GM21717 (cell line): ENCODE data around the gene GALNT18.

Source experiments
- ATAC-seq: cut with Tn5 transposase; IDR thresholded peaks from one replicate; pipeline ENCODE4 v1.9.1; 2021; ENCODE audit warnings: mild to moderate bottlenecking, moderate library complexity; ENCODE audit not compliant: unreplicated experiment

Gene GALNT18

DNA sequence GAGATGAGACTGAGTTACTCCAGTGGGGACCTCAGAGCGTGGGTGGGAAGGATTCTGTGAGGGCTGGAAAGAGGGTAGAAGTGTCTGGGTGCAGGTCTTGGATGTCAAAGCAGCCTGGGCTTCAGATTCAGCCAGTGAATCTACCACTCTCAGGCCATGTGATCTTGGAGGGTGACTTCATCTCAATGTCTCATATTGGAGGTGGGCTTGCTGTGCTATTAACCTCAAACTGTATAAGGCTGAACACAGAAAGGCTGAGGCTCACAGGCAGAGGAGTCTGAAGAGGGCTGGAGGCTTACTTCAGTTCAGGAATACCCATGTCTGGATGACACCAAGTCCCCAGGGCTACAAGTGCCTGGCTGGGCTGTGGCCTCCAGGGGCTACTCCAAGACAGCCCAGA, 332.1 kb downstream of the GALNT18 start:
- no peak for ATAC-seq

DNA sequence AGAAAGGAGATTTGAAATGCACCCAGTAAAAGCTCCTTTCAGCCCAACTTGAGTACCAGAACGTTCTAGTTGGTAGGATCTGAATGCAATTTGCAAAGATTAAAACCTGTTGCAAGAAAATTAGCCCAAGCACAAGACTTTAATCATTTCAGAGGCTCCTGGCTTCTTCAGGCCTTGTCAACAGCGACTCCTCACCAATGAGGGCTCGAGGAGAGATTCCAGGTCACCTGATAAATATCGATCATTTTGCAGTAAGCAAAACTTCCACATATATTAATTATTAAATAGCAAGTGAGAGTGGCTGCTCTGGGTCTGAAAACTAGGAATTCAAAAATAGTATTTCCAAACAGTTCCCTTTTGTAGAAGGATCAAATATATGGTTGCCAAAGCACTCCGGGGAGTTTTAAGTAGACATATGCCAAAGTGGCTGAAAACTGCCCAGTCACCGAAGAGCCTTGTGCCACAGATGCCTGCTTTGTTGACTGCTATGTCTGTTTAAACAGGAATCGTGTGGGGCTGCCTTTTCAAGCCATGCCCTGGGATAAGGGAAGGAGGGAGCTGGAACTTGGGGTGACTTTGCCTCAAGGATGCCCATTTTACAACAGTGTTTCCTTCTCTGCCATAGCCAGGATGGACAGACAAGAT, 332.7 kb downstream of the GALNT18 start:
- ATAC-seq = no peak

DNA sequence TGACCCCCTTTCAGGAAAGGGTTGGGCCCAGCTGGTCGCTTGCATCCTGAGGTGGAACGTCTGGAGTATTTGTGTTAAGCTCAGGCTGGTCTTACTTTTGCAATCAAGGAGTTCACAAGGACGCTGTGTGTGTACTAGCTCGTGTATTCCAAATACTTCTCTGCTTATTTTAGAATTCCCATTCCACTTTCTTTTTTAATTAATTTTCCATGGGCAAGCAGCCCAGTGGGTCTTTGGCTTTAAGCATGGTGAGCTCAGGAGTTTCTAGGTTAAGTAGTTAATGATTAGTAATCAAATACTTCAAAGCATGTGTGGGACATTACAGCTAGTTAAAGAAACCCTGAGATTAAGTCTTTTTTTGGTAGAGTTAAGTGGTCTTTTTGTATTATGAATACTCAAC, 337.3 kb downstream of the GALNT18 start:
- ATAC-seq = no peak

DNA sequence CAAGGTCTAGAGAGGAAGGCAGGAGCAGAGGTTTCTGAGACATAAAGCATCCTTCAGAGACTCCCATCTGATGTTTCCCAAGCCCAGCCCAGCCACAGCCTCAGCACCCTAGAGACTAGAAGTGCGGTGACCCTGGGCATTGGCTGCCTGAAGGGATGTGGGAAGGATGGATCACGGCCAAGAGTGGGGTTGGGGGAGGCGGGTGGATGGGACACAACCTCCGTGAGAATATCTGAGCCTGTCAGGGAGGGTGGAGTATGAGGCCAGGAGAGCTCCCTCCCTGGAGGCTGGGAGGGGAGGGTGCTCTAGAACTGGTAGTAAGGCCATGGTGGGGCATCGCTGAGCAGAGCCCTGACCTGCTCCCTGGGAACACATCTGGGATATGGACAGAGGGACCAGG, 340.2 kb downstream of the GALNT18 start:
- ATAC-seq = no peak

DNA sequence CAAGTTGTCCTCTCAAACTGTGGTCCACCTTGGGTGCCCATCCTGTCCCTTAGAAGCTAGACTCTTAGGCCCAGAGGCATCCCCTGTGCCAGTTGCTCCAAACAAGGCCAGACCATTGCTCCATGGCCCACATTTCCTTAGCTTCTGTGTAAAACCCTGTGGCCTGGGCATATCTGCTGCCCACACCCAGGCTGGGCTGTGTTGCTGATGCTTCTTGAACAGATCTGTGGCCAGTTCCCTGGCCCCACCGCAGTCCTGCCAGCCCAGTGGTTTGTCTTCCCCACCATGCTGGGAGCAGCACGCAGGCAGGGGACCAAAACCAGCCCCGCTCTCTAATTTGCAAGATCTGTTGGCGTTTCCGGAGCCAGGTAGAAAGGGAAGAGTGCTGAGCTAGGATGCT, 341.0 kb downstream of the GALNT18 start:
- no peak for ATAC-seq

DNA sequence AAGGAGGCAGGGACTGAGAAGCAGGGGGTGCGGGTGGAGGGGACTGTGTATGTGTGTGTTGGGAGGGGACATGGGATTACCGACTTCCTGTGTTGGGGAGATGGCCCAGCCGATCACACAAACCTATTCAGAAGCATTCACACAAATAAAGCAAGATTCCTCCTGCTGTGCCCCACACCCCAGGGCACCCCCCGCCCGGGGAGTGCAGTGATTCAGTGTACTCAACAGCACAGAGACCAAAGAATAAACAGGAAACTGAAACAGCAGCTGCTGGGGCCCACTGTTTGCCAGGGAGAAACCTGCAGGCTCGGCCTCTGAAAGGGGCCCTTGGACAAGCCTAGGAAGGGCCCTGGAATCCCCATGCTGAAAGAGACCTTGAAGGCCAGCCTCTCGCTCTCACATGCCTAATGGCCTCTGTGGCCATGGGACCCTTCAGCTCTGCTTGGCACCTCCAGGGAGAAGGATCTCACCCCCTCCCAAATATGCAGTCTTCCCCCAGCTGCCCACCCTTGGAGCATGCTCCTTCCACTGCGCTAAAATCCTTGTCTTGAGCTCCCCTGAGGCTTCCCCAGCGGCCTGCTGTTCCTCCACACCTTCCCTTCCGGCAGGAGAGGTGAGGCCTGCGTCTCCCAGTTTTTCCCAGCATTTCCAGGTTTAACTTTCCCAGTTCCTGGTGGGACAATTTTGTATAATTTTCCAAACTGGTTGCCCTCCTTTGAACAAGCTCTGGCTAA, 341.7 kb downstream of the GALNT18 start:
- ATAC-seq = no peak

DNA sequence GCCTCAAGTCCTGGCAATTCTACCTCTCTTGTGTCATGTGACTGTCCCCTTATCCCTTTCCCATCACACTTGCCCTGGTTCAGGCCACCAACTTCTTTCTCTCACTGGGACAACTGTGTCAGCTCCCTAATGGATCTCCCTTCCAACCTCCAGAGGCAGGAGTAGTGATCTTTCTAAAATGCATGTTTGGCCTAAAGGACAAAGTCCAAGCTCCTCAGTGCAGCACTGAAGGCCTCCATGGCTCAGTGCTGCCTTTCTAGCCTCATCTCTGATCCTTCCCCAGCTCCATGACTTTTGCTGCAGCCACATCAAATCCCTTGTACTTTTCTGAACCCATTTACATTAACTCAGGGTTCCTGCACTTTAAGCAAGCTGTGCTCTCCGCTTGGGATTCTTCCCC, 349.6 kb downstream of the GALNT18 start:
- ATAC-seq = no peak

DNA sequence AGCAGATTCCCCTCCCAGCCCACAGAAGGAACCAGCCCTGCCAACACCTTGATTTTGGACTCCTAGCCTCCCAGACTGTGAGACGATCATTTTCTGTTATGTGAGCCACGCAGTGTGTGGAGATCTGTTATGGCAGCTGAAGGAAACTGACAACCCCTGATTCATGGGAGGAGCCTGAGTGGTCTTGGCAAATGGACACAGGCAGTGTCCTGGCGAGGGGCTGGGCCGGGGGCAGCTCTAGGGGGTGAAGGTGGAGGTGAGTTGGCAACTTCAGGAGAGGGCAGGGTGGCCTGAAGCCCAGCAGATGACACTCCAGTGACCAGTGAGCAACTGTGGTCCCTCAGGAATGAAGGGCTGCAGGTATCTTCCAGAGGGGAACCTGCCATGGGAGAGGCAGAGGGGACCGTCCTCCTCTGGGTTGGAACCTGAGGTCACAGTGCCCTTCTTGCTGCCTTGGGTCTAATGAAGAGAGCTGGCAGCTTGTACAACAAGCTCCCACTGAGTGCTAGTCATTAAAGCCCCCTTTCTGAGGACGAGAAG, 351.5 kb downstream of the GALNT18 start:
- ATAC-seq = no peak

DNA sequence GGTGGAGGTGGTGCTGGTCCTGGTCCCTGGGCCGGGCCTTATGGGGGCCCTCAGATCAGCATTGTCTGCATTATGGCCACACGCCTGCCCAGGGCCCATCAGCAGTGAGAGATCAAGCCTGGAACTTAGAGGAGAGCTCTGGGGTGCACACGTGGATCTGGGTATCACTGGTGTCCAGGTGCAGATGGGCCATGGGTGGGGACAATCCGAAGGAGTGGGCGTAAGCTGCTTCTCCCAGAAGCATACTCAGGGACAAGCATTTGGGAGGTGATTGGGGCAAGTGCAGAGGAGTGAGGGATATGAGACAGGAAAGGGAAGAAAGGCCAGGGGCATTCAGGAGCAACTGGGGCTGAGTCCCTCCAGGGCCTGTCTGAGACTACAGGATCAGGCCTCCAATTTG, 353.1 kb downstream of the GALNT18 start:
- ATAC-seq = no peak

DNA sequence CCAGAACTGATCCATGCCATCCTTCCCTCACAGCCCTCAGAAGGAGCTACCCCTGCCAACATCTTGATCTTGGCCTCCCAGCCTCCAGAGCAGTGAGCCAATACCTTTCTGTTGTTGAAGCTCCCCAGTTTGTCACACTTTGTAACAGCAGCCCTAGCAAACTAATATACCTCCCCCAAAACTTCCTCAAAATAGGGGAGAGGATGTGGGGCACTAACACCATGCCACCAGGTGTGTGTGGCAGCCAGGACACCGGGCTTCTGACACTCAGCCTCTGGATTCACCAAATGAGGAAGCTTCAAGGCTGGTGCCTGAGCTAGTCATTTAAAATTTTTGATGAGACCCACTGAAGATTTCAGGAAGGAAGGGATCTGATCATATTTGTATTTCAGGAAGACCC, 353.7 kb downstream of the GALNT18 start:
- no peak for ATAC-seq

DNA sequence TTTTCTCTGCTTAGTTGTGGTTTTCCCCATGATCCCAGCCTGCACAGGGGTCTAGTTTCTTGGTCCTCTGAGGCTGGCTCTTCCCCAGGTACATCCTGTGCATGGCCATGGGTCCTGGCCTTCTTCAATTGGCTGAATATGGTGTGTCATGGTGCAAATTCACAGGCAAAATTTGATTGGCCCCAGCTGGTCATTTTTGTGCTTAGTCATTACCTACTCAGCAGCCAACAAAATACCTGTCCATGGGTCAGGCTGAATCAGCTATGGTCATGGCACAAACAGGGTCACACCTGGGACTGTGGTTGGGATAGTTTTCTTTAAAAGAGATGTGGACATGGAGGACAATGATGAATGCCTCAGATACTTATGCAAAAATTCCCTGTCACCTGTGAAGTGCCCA, 354.5 kb downstream of the GALNT18 start:
- no peak for ATAC-seq

DNA sequence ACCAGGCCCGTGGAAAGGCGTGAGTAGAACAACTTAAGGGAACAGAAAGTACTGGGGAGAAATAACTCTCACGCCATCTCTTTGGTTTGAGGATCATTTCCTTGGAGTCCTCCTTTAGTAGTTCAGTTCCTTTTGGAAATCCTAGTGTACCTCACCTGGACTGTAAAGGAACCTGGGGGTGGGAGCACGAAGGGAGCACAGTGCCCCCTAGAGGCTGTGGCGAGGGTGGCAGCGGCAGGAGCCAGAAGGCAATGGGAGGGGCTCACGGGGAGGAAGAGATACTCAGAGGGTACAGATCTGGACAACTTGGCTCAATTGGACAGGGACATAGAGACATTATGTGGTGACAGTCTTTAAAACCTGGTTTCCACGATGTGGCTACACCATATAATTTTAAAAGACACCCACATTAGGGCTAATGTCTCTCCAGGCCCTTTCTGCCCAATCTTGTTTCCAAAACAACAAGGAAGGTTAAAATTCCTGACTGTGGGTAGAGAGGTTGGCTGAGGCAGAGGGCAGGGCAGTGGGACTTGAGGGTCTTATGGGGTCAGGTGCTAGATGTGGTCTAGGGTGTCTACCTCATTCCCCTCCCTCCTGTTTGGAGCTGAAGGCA, 355.7 kb downstream of the GALNT18 start:
- ATAC-seq = peak; percentile 65

DNA sequence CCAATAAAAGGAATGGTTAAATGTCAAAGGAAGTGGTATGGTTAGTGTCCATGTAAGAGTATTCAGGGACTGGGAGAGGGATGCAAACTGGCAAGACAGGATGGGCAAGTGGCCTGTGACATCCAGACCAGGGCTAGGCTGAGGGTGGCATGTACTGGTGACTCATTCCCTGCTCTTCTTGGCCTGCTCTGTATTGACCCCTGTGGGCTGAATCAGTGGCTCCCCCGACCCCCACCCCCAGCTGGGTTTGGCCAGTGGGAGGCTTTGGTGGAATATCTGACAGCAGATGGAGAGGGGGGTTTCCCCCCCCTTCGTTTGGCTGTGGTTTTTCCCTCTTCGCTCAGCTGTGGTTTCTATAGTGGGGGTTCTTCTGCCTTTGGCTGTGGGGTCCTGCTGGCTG, 356.5 kb downstream of the GALNT18 start:
- no peak for ATAC-seq

DNA sequence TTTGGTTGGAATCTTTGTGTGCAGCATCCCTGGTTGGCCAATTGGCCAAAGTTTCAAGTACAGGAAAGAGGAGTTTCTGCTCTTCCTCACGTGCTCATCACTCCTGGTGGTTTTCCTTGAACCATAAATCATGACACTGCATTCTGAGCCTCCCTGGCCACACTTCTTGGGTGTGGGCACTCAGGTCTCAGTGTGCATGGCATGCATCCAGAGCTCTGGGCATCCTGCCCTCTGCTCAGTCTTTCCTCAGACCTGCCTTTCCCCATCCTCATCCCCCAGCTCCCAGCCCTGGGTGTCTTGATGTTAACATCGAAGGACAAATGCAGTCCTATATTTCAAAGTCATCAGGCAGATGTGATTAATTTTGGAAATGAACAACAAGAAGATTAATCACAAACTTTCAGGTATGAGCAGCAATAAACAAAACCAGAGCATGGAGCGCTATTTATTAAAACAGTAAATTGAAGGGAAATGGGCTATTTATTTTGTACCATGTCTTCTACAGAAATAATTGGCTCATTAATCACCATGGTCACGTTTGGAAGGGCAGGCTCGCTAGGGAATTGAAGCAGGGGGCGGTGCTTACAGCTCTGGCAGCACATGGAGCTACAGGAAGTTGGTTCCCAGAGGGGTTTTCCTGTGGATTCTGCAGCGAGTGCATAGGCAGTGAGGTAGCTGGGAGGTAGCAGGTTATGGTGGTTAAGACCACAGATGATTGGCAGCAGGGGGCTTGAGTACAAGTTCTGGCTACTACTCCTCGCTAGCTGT, 358.4 kb downstream of the GALNT18 start:
- no peak for ATAC-seq

DNA sequence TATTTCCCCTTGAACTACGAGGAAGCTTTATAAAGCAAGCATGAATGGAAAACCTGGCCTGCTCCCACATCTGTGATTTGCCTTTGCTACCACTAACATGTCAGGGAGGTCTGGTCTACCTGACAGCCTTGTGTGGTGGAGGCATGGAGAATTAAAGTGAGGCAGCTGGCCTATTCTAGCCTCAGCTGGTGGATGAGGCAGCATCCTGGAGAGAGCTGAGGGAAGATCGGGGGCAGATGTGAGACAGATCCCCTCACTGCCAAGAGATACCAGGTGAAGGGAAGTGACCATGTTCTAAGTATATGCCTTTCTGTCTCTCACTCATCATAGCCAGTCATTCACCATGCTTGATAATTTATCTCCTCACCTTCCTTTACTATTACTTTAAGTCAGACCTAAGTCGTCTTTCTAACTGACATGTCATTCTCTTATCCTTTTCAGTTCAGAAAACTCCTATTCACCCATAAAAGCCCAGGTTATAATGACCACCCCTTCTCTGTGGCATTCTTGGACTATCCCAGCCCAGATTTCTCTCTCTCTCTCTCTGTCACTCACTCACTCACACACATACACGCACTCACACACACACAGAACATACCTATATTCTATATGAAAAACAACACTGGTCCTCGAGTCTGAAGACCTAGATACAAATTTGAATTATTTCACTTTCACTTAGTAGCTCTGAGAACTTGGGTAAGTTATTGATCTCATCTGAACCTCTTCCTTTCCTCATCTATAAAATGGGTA, 359.5 kb downstream of the GALNT18 start:
- ATAC-seq = no peak

DNA sequence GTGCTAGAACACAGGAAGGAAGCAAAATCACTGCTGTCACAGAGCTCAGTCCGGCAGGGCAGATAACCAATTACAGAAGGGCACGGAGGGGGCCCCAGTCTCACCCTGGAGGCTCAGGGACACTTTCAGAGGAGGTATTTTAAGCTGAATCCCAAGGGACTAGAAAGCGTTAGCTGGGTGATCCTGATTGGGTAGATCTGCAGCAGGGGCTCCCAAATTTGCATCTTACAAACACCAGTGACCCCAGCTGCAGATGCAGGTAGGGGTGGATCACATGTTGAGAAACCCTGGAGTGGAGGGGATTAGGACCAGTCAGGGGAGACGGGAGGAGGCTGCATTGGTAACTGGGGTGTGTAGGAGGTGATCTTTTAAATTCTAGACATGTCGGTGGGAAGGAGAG, 360.2 kb downstream of the GALNT18 start:
- ATAC-seq = no peak

DNA sequence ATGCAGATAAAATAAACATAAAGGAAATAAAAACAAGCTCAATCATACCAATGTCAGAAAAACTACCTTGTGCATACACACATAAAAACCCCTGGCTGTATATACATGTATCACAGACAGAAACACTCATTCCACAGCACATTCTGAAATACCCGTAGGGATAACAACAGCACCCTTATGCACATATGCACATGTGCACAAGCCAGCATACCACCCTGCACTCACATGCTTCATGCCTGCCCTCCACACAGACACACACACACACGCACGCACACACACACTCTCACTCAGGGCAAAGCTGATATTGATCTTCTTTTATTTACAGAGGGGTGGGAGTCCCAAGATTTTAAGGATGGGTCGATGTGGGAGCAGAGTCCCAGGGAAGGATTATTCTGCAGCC, 360.9 kb downstream of the GALNT18 start:
- ATAC-seq = no peak

DNA sequence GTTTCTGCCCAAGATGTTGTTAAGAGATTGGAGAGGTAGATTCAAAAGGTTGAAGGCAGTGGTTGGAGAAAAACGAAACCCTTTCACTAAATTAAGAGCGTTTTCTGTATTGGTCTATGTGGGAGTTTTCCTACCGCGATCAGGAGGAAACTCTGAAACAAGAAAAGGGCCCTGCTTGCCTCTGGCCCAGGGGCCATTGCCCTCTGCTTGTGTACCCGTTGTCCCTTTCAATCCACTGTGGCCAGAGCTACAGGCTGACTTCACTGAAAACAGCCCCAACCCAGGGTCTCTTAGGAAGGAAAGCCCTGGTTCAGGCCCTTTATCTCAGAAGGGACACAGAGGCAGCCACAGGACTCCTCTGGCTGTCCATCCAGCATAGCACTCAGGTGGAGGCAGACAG, 367.8 kb downstream of the GALNT18 start:
- ATAC-seq = no peak

DNA sequence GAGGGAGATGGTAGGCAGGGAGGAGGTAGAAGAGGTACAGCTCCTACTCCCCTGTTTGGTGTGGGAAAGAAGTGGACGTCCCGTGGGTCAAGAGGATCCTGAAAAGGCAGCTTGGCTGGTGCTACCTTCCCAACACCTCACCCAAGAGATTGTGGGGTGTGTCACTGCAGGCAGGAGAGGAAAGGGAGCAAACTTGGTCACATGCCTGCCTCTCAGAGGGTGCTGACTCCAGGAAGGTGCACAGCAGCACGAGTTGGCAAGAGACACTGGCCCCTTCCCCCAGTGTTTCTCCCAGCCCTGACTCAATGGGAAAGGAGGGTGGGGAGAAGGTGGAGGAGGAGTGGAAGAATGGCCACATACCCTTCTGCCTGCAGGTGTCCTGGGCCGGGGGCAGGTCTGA, 368.3 kb downstream of the GALNT18 start:
- no peak for ATAC-seq

DNA sequence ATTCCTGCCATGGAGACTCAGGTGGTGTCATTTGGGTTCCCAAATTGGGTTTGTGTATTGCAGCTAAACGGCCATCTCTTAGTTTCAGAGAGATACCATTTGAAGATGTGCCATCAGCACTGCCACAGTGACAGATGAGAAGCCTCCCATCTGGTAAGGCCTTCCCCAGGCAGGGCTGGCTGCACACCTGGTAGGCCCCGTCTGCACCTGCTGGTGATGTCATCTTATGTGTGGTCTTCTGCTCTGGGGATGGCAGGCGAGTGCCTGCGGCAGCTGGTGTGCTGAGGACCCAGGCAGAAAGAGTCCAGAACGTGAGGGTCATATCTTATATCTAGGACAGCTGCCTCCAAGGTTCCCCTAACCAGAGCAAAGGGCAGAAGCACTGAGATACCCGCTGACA, 369.4 kb downstream of the GALNT18 start:
- no peak for ATAC-seq
